ENCODE measurements around the gene SCUBE1.

Gene SCUBE1

GRCh38 chr22:43173566-43173965 lies 169.6 kb downstream of the SCUBE1 start:
- H3K9me3 Mint-ChIP-seq (ENCODE audit: low read depth), result no peaks in the 10 kb centered on the region
- H3K27me3 Mint-ChIP-seq, result no peaks in the 10 kb centered on the region
- peaks cover 3% of the 10 kb centered on the region for H3K36me3 Mint-ChIP-seq
- H3K4me3 Mint-ChIP-seq, result no peak overlapping the region
- H3K4me1 Mint-ChIP-seq (ENCODE audit: low read depth), result no peaks in the 10 kb centered on the region
- H3K27ac Mint-ChIP-seq, result no peak overlapping the region

- H3K36me3 Mint-ChIP-seq, result peaks cover 3% of the 10 kb centered on the region
- H3K4me3 Mint-ChIP-seq, result no peak overlapping the region
- no peaks in the 10 kb centered on the region for H3K9me3 Mint-ChIP-seq (ENCODE audit: low read depth)
- no peaks in the 10 kb centered on the region for H3K27me3 Mint-ChIP-seq
- H3K27ac Mint-ChIP-seq, result no peak overlapping the region
- H3K4me1 Mint-ChIP-seq (ENCODE audit: low read depth), result no peaks in the 10 kb centered on the region
These were observed 171.0 kb downstream of the SCUBE1 start for GRCh38 chr22:43172191-43172590.

GRCh38 chr22:43171607-43172006 lies 171.6 kb downstream of the SCUBE1 start:
- Mint-ChIP-seq H3K27me3 (no peaks in the 10 kb centered on the region), H3K4me1 (ENCODE audit: low read depth) (no peaks in the 10 kb centered on the region), H3K4me3 (no peak overlapping the region), H3K27ac (no peak overlapping the region), H3K36me3 (peaks cover 3% of the 10 kb centered on the region), H3K9me3 (ENCODE audit: low read depth) (no peaks in the 10 kb centered on the region)

DNA sequence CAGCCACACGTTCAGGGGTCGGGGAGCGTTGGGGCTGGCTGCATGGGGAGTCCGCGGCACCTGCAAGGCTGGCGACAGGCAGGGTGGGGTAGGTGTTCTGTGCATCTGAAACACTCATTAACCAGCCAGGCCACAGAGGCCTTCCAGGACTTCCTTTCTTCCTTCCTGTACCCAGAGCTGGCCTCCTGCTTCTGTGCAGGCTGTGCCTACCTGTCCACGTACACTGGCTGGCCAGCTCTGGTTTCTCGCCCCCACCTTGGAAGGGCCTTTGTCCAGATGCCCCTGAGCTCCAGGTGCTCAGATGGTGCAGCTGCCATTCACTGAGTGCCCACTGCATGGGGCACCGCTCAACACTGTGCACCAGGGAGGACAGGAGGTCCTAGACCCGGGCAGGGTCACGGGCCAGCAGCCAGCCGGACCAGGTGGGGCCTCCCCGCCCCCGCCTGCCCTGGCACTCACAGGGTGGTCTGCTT lies 172.1 kb downstream of the SCUBE1 start:
- Mint-ChIP-seq H3K4me3 (no peak overlapping the region), H3K9me3 (ENCODE audit: low read depth) (no peaks in the 10 kb centered on the region), H3K36me3 (peaks cover 3% of the 10 kb centered on the region), H3K4me1 (ENCODE audit: low read depth) (no peaks in the 10 kb centered on the region), H3K27me3 (no peaks in the 10 kb centered on the region), H3K27ac (no peak overlapping the region)

DNA sequence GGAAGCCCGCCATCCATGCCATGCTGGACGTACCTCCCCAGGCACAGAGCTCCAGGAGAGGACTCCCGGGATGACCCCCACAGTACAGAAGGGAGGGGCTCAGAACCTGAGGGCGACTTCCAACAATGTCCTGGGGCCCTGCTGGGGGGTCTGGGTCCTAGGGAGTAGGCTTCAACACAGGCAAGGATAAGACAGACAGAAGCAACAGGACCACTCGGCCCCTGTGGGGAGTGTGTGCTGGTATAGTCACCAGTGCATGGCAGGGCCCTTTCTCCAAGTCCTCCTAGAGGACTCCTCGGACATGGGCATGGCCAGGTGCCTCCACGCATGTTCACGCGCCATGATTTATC lies 173.1 kb downstream of the SCUBE1 start:
- Mint-ChIP-seq H3K9me3 (ENCODE audit: low read depth) (no peaks in the 10 kb centered on the region), H3K27me3 (no peaks in the 10 kb centered on the region), H3K4me1 (ENCODE audit: low read depth) (no peaks in the 10 kb centered on the region), H3K27ac (no peak overlapping the region), H3K4me3 (no peak overlapping the region), H3K36me3 (peaks cover 3% of the 10 kb centered on the region)

DNA sequence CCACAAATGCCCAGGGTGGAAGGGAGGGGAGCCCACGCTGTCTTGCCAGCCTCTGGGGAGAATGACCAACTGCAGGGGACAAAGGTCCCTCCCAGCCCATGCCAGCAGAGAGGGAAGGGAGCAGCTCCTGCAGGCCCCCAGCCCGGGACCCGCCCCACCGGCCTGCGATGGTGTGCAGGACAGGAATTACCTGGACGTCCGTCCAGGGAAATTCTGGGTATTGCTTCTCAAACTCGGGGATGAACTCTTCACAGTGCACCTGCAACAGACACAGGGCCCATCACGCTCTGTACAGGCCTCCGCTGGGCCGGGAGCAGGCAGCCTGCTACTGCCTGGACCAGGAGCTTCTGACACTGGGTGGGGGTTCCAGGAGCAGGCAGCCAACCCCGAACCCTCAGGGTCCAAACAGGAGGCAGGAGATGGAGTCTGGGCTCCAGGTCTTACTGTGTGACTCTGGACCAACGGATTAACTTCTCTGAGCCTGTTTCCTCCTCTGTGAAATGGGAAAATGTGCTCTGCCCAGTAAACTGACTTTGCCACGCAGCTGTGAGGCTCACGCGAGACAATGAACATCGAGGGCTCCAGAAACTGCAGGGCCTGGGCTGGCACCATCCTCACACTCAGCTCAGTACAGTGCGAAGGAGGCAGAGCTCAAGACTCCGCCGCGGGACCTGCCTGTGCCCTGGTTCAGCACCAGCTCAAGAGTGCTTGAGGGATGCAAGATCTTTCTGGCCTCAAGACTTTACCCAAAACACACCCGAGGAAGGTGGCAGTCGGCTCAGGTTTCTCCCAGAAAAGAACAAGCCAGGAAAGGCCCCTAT lies 173.7 kb downstream of the SCUBE1 start:
- H3K36me3 Mint-ChIP-seq, result peaks cover 3% of the 10 kb centered on the region
- no peak overlapping the region for H3K4me3 Mint-ChIP-seq
- no peaks in the 10 kb centered on the region for H3K9me3 Mint-ChIP-seq (ENCODE audit: low read depth)
- H3K27ac Mint-ChIP-seq, result no peak overlapping the region
- H3K27me3 Mint-ChIP-seq, result no peaks in the 10 kb centered on the region
- no peaks in the 10 kb centered on the region for H3K4me1 Mint-ChIP-seq (ENCODE audit: low read depth)

DNA sequence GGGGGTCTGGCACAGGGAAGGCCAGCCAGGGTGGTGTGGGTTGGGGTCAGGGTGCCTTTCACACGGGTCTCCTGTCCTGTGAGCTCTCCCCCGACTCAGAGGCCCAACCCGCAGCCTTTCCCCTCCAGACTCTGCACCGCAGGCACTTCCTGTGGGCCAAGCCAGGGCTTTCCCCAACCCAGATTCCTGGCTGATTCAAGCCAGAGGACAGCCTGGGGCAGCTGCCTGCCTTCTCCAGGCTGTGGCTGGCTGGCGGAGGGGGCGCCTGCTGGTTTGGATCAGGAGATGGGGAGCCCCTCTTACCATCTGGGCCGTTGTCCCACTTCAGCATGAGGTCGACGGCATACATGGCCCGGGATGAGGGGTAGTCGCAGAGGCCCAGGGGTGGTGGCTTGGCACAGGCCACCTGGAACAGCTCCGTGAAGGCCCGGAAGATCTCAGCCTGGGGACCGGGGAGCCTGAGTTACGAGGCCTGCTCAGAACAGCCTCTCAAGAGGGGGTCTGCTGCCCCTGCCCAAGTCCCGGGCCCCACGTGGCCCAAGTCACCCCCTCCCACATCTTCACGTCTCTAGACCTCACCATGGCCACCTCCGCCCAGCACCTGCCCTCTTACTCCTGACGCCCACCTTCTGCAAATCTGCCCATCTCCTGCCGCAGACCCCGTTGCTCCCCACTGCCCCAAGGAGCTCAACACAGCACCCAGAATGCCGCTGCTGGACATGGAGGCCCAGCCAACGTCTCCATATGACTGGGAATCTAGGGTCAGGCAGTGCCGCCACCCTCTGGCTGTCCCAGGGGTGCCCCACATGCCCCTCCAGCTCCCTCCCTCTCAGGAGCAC lies 174.5 kb downstream of the SCUBE1 start:
- H3K27ac Mint-ChIP-seq, result no peak overlapping the region
- H3K27me3 Mint-ChIP-seq, result no peaks in the 10 kb centered on the region
- H3K36me3 Mint-ChIP-seq, result peaks cover 3% of the 10 kb centered on the region
- H3K9me3 Mint-ChIP-seq (ENCODE audit: low read depth), result no peaks in the 10 kb centered on the region
- peaks cover 2% of the 10 kb centered on the region for H3K4me1 Mint-ChIP-seq (ENCODE audit: low read depth)
- no peak overlapping the region for H3K4me3 Mint-ChIP-seq

- no peaks in the 10 kb centered on the region for H3K27me3 Mint-ChIP-seq
- H3K36me3 Mint-ChIP-seq, result no peaks in the 10 kb centered on the region
- H3K4me1 Mint-ChIP-seq (ENCODE audit: low read depth), result peaks cover 2% of the 10 kb centered on the region
- H3K9me3 Mint-ChIP-seq (ENCODE audit: low read depth), result no peaks in the 10 kb centered on the region
- no peak overlapping the region for H3K4me3 Mint-ChIP-seq
- no peak overlapping the region for H3K27ac Mint-ChIP-seq
These were observed 176.1 kb downstream of the SCUBE1 start for GRCh38 chr22:43167001-43167589.

- no peaks in the 10 kb centered on the region for H3K36me3 Mint-ChIP-seq
These were observed 176.8 kb downstream of the SCUBE1 start for GRCh38 chr22:43166132-43166930.

DNA sequence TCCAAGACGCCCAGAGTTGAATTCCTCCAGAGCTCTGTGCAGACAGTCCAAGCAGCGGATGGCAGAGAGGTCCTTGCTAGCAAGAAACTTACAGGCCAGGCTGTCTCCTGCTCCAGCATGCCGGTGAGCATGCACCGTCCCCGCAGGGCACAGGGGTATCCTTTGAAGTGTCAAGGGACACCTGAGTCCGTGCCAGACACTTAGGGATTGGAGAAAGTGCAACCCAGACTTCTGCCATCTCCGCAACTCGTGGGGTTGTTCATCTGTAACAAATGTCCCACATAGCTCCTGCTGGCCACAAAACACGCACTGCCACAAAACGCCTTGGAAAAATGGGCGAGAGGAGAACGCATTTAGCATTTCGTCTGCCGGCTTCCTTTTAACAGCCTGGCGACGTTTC lies 178.5 kb downstream of the SCUBE1 start:
- no peaks in the 10 kb centered on the region for H3K36me3 Mint-ChIP-seq
- H3K4me3 Mint-ChIP-seq, result no peak overlapping the region
- no peak overlapping the region for H3K27ac Mint-ChIP-seq
- H3K4me1 Mint-ChIP-seq (ENCODE audit: low read depth), result peaks cover 2% of the 10 kb centered on the region
- H3K27me3 Mint-ChIP-seq, result no peaks in the 10 kb centered on the region
- H3K9me3 Mint-ChIP-seq (ENCODE audit: low read depth), result no peaks in the 10 kb centered on the region

More at GRCh38 chr22:43166132-43166930, 176.8 kb downstream of the SCUBE1 start:
- Mint-ChIP-seq H3K27ac (no peak overlapping the region), H3K4me3 (no peak overlapping the region), H3K9me3 (ENCODE audit: low read depth) (no peaks in the 10 kb centered on the region), H3K27me3 (no peaks in the 10 kb centered on the region), H3K4me1 (ENCODE audit: low read depth) (peaks cover 2% of the 10 kb centered on the region)

GRCh38 chr22:43163241-43163795 lies 179.9 kb downstream of the SCUBE1 start:
- H3K36me3 Mint-ChIP-seq, result no peaks in the 10 kb centered on the region
- no peaks in the 10 kb centered on the region for H3K9me3 Mint-ChIP-seq (ENCODE audit: low read depth)
- H3K4me1 Mint-ChIP-seq (ENCODE audit: low read depth), result peaks cover 5% of the 10 kb centered on the region
- no peaks in the 10 kb centered on the region for H3K27me3 Mint-ChIP-seq
- H3K27ac Mint-ChIP-seq, result no peak overlapping the region
- no peak overlapping the region for H3K4me3 Mint-ChIP-seq

GRCh38 chr22:43162412-43163150 lies 180.6 kb downstream of the SCUBE1 start:
- no peaks in the 10 kb centered on the region for H3K9me3 Mint-ChIP-seq (ENCODE audit: low read depth)
- peaks cover 5% of the 10 kb centered on the region for H3K4me1 Mint-ChIP-seq (ENCODE audit: low read depth)
- H3K36me3 Mint-ChIP-seq, result no peaks in the 10 kb centered on the region
- H3K27ac Mint-ChIP-seq, result no peak overlapping the region
- no peaks in the 10 kb centered on the region for H3K27me3 Mint-ChIP-seq
- H3K4me3 Mint-ChIP-seq, result no peak overlapping the region

DNA sequence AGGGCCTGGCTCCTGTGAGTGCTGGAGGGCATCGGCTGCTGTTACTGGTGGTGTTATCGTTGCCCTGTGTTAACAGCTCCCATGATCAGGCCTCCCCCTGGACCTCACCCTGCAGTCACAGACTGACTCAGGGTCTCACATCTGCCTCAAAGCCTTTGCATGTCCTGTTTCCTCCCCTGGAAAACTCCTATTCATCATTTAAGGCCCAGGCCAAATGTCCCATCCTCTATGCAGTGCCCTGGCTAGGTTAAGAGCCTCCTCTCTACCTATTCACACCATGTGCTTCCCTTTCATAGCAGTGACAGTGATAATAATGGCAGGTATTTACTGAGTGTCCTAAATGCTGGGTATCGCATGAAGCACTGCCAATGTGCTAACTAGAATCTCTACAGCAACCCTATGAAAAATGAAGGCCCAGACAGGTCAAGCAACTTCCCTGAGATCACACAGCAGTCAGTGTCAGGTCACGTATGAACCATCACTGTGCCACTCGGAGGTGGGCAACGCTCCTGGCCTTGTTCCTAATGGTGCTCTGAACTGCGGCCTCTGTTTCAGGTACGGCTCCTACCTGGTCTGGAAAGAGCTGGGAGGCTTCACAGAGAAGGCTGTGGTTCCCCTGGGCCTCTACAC lies 182.6 kb downstream of the SCUBE1 start:
- Mint-ChIP-seq H3K27ac (no peak overlapping the region), H3K27me3 (no peaks in the 10 kb centered on the region), H3K9me3 (ENCODE audit: low read depth) (no peaks in the 10 kb centered on the region), H3K4me3 (no peak overlapping the region), H3K4me1 (ENCODE audit: low read depth) (peaks cover 5% of the 10 kb centered on the region), H3K36me3 (no peaks in the 10 kb centered on the region)

Data from activated naive CD8-positive, alpha-beta T cell (primary cell).